Measurements from ENCODE around the gene KIF26A.

KIF26A gene

GRCh38 chr14:104157016-104157928 is 18.9 kb downstream of the KIF26A start:
- Mint-ChIP-seq H3K4me1 (no peaks in the 10 kb centered on the region), H3K4me3 (no peak overlapping the region), H3K9me3 (no peaks in the 10 kb centered on the region), H3K27me3 (no peaks in the 10 kb centered on the region), H3K36me3 (ENCODE audit: low read depth) (no peaks in the 10 kb centered on the region), H3K27ac (no peak overlapping the region)
- ATAC-seq (no peak), DNase-seq (no peak)

GRCh38 chr14:104158827-104159798 is 20.7 kb downstream of the KIF26A start:
- Mint-ChIP-seq H3K27ac (no peak overlapping the region), H3K9me3 (no peaks in the 10 kb centered on the region), H3K4me1 (no peaks in the 10 kb centered on the region)

GRCh38 chr14:104159990-104160389 is 21.6 kb downstream of the KIF26A start:
- H3K27ac Mint-ChIP-seq: no peak overlapping the region
- H3K4me1 Mint-ChIP-seq: no peaks in the 10 kb centered on the region
- H3K9me3 Mint-ChIP-seq: no peaks in the 10 kb centered on the region
- no peaks in the 10 kb centered on the region for H3K27me3 Mint-ChIP-seq
- H3K4me3 Mint-ChIP-seq: no peak overlapping the region
- no peak for DNase-seq
- H3K36me3 Mint-ChIP-seq (ENCODE audit: low read depth): no peaks in the 10 kb centered on the region
- no peak for ATAC-seq

More at GRCh38 chr14:104158827-104159798, 20.7 kb downstream of the KIF26A start:
- H3K4me3 Mint-ChIP-seq: no peak overlapping the region
- H3K27me3 Mint-ChIP-seq: no peaks in the 10 kb centered on the region
- H3K36me3 Mint-ChIP-seq (ENCODE audit: low read depth): no peaks in the 10 kb centered on the region
- DNase-seq: no peak
- ATAC-seq: no peak

GRCh38 chr14:104161602-104162367 is 23.4 kb downstream of the KIF26A start:
- H3K9me3 Mint-ChIP-seq: no peaks in the 10 kb centered on the region
- DNase-seq: no peak
- no peak overlapping the region for H3K4me3 Mint-ChIP-seq
- H3K36me3 Mint-ChIP-seq (ENCODE audit: low read depth): no peaks in the 10 kb centered on the region
- H3K27me3 Mint-ChIP-seq: no peaks in the 10 kb centered on the region
- no peak overlapping the region for H3K27ac Mint-ChIP-seq
- ATAC-seq: no peak
- H3K4me1 Mint-ChIP-seq: no peaks in the 10 kb centered on the region

- H3K27ac Mint-ChIP-seq: no peak overlapping the region
- no peaks in the 10 kb centered on the region for H3K27me3 Mint-ChIP-seq
- no peaks in the 10 kb centered on the region for H3K36me3 Mint-ChIP-seq (ENCODE audit: low read depth)
- DNase-seq: no peak
- ATAC-seq: no peak
- H3K4me3 Mint-ChIP-seq: no peak overlapping the region
- no peaks in the 10 kb centered on the region for H3K9me3 Mint-ChIP-seq
- H3K4me1 Mint-ChIP-seq: no peaks in the 10 kb centered on the region
Measured at GRCh38 chr14:104162495-104162894, 24.1 kb downstream of the KIF26A start.

- Mint-ChIP-seq H3K4me1 (no peaks in the 10 kb centered on the region), H3K27me3 (no peaks in the 10 kb centered on the region), H3K9me3 (no peaks in the 10 kb centered on the region), H3K27ac (no peak overlapping the region), H3K4me3 (no peak overlapping the region), H3K36me3 (ENCODE audit: low read depth) (no peaks in the 10 kb centered on the region)
- no peak for ATAC-seq
- no peak for DNase-seq
Measured at GRCh38 chr14:104163541-104163940, 25.2 kb downstream of the KIF26A start.

- DNase-seq: no peak
- Mint-ChIP-seq H3K36me3 (ENCODE audit: low read depth) (no peaks in the 10 kb centered on the region), H3K27me3 (no peaks in the 10 kb centered on the region), H3K27ac (no peak overlapping the region), H3K4me3 (no peak overlapping the region), H3K4me1 (no peaks in the 10 kb centered on the region), H3K9me3 (no peaks in the 10 kb centered on the region)
- no peak for ATAC-seq
Measured at GRCh38 chr14:104164041-104164440, 25.7 kb downstream of the KIF26A start.

- Mint-ChIP-seq H3K4me3 (no peak overlapping the region), H3K9me3 (no peaks in the 10 kb centered on the region), H3K4me1 (no peaks in the 10 kb centered on the region), H3K36me3 (ENCODE audit: low read depth) (no peaks in the 10 kb centered on the region), H3K27me3 (no peaks in the 10 kb centered on the region), H3K27ac (no peak overlapping the region)
- no peak for DNase-seq
- no peak for ATAC-seq
Measured at GRCh38 chr14:104164512-104164911, 26.1 kb downstream of the KIF26A start.

GRCh38 chr14:104166698-104167097 is 28.3 kb downstream of the KIF26A start:
- no peak for ATAC-seq
- no peak for DNase-seq
- H3K36me3 Mint-ChIP-seq (ENCODE audit: low read depth): no peaks in the 10 kb centered on the region
- no peak overlapping the region for H3K4me3 Mint-ChIP-seq
- H3K9me3 Mint-ChIP-seq: no peaks in the 10 kb centered on the region
- H3K27ac Mint-ChIP-seq: no peak overlapping the region
- H3K27me3 Mint-ChIP-seq: no peaks in the 10 kb centered on the region
- no peaks in the 10 kb centered on the region for H3K4me1 Mint-ChIP-seq

GRCh38 chr14:104168603-104169002 is 30.2 kb downstream of the KIF26A start:
- ATAC-seq (no peak), DNase-seq (no peak)
- Mint-ChIP-seq H3K4me3 (no peak overlapping the region), H3K4me1 (no peaks in the 10 kb centered on the region), H3K27me3 (no peaks in the 10 kb centered on the region), H3K36me3 (ENCODE audit: low read depth) (no peaks in the 10 kb centered on the region), H3K27ac (no peak overlapping the region), H3K9me3 (no peaks in the 10 kb centered on the region)

GRCh38 chr14:104169005-104169698 is 30.8 kb downstream of the KIF26A start:
- Mint-ChIP-seq H3K27ac (no peak overlapping the region), H3K4me3 (no peak overlapping the region), H3K27me3 (no peaks in the 10 kb centered on the region), H3K4me1 (no peaks in the 10 kb centered on the region), H3K9me3 (no peaks in the 10 kb centered on the region), H3K36me3 (ENCODE audit: low read depth) (no peaks in the 10 kb centered on the region)
- DNase-seq (no peak), ATAC-seq (no peak)

GRCh38 chr14:104169699-104170479 is 31.5 kb downstream of the KIF26A start:
- no peaks in the 10 kb centered on the region for H3K4me1 Mint-ChIP-seq
- ATAC-seq (no peak), DNase-seq (no peak)
- no peaks in the 10 kb centered on the region for H3K9me3 Mint-ChIP-seq
- no peak overlapping the region for H3K4me3 Mint-ChIP-seq
- no peak overlapping the region for H3K27ac Mint-ChIP-seq
- no peaks in the 10 kb centered on the region for H3K36me3 Mint-ChIP-seq (ENCODE audit: low read depth)
- no peaks in the 10 kb centered on the region for H3K27me3 Mint-ChIP-seq

- no peak for DNase-seq
- Mint-ChIP-seq H3K36me3 (ENCODE audit: low read depth) (no peaks in the 10 kb centered on the region), H3K27me3 (no peaks in the 10 kb centered on the region), H3K9me3 (no peaks in the 10 kb centered on the region), H3K4me1 (no peaks in the 10 kb centered on the region), H3K27ac (no peak overlapping the region), H3K4me3 (no peak overlapping the region)
- ATAC-seq: no peak
Measured at GRCh38 chr14:104171029-104171697, 32.8 kb downstream of the KIF26A start.
